NCI-H2081 (cell line): ENCODE results near the gene BTBD19.
"Not testable (repeated sequence)": the region's sequence is repeated elsewhere in the genome, so short reads cannot be mapped to it uniquely, and the experiment has no call there.

Experiments
- DNase-seq, 2 experiments: peaks; one replicate each; lab custom pipeline; 2025; lab: John Stamatoyannopoulos, UW

The BTBD19 gene

GRCh38 chr1:44808938-44809917 is 905 bp downstream of the BTBD19 start:
- DNase-seq = no peak

GRCh38 chr1:44810101-44810761 is 1.9 kb downstream of the BTBD19 start:
- DNase-seq = peak; percentile 53 to 75

DNA sequence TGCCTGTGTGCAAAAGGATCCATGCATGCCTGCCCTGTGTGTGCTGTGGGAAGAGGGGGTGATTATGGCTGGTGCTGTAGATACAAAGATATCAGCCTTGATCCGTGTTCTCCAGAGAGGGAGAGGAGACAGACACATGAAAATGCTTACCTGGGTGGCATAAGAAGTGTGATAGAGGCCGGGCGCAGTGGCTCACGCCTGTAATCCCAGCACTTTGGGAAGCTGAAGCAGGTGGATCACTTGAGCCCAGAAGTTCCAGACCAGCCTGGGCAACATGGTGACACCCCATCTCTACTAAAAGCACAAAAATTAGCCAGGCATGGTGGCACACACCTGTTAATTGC is 2.4 kb downstream of the BTBD19 start:
- not testable (repeated sequence) for DNase-seq

DNA sequence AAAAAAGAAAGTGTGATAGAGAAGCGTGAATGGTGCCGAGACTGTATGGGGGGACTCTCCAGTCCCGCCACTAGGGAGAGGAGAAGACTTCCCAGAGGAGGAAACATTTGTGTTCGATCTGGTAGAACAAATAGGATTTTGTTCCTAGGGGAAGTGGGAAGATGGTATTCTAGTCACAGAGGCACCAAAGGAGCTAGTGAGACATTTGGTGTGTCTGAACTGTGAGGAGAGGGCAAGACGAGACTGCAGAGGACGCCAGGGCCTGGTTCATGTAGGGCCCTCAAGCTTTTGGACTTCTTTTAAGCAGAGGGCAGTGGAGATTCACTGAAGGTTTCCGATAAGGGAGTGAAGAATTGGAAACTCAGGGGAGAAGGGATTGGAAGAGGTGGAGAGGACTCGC is 2.9 kb downstream of the BTBD19 start:
- no peak for DNase-seq

DNA sequence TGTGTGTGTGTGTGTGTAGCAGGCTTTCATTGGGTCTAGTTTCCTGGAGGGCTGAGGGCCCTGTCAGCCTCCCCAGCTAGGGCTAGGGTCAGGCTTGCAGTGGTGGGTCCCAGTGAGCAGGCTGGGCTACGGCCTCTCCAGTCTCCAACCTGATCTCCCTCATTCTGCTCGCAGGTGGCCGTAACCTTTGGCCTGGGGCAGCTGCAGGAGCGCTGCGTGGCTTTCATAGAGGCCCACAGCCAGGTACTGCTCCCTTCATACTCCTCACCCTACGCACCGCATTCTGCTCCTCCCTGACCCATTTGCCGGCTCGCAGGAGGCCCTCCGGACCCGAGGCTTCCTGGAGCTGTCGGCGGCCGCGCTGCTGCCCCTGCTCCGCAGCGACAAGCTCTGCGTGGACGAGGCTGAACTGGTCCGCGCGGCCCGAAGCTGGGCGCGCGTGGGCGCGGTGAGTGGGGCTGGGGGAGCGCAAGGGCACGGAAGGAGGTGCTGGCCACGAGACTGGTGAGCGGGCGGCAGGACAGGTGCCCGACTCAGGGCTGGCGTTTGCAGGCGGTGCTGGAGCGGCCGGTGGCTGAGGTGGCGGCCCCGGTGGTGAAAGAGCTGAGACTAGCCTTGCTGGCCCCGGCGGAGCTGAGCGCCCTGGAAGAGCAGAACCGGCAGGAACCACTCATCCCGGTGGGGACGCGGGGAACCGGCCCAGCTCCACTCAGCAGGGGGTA is 4.7 kb downstream of the BTBD19 start:
- DNase-seq = no peak

- DNase-seq = not testable (repeated sequence)
Observed at GRCh38 chr1:44815926-44816325, 7.6 kb downstream of the BTBD19 start.

GRCh38 chr1:44817307-44817706 is 9.0 kb downstream of the BTBD19 start:
- DNase-seq = no peak

- DNase-seq = no peak
Observed at GRCh38 chr1:44817771-44818495, 9.6 kb downstream of the BTBD19 start.

DNA sequence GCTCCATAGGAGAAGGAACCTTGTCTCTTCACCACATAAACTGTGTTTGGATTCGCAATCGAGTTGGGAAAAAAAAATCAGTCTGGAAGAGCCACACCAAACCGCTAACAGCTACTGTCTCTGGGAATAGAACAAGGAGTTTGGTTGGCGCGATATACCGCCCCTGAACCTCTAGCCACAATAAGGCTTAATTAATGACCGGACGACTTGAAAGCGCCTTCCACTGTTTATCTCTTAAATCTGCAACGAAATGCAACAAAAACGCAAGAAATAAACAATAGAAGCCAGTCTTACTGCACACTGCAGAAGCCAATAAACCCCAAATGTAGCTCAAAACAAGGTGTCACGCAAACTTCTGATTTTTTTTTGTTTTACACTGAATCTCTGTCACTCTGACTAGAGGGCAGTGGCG is 10.9 kb downstream of the BTBD19 start:
- no peak for DNase-seq

DNA sequence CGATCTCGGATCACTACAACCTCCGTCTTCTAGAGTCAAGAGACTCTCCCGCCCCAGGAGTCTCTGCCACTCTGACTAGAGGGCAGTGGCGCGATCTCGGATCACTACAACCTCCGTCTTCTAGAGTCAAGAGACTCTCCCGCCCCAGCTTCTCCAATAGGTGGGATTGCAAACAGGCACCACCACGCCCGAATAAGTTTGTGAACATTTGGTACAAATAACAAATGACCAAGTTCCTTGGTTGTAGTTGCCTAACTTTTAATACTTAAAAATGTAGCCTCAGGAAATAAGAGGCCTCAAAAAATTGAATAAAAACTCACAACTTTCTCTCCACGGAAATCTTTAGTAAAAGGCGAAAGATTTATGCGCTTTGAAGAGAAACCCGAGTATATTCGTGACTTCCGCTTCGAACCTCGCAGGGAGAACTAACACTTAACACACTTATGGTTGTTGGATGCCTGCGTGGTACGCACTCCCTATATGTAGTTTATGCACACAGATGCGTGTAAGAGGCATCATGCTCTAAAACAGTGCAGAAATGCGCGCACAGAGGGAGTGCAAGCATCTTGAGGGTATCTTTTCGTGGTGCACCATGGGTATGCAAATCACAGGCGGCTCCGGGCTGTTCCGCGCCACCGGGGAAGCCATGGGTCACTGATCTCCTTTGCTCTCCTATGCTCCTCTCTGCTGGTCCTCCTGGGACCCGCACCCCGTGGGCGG is 11.4 kb downstream of the BTBD19 start:
- DNase-seq = no peak

GRCh38 chr1:44820328-44821239 is 12.3 kb downstream of the BTBD19 start:
- DNase-seq = no peak

DNA sequence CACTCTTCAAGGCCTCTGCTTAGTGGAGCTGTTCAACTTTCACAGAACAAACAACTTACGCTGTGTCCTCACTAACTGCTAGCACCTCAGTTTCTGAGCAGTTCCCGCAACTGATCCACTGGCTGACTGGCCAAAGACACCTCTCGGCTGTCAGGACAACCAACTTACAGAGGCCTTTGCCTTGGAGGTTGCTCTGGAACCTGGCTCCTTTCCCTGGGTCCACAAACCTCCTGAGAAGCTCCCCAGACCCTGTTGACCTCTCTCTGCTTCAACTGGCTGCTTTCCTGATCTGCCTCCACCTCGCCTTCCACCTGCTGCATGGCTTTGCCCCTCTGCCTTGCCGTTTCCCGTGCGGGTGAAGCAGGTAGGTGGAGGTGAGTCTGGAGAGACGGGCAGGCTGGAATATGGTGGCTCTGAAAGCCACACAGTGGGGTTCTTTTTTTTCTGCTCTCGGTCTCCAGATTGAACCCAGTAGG is 13.0 kb downstream of the BTBD19 start:
- no peak for DNase-seq

GRCh38 chr1:44822131-44822701 is 13.9 kb downstream of the BTBD19 start:
- DNase-seq = no peak

- DNase-seq = no peak
Observed at GRCh38 chr1:44822981-44823451, 14.7 kb downstream of the BTBD19 start.

DNA sequence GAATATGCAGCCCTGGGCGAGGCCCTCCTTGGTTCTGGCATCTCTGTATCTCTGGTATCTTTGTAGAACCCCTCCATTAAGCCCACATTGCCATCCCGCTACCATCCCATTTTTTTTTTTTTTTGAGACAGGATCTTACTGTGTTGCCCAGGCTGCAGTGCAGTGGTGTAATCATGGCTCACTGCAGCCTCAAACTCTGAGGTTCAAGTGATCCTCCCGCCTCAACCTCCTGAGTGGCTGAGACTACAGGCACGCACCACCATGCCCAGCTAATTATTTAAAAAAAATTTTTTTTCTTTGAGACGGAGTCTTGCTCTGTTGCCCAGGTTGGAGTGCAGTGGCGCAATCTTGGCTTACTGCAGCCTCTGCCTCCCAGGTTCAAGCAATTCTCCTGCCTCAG is 16.1 kb downstream of the BTBD19 start:
- DNase-seq = not testable (repeated sequence)

DNA sequence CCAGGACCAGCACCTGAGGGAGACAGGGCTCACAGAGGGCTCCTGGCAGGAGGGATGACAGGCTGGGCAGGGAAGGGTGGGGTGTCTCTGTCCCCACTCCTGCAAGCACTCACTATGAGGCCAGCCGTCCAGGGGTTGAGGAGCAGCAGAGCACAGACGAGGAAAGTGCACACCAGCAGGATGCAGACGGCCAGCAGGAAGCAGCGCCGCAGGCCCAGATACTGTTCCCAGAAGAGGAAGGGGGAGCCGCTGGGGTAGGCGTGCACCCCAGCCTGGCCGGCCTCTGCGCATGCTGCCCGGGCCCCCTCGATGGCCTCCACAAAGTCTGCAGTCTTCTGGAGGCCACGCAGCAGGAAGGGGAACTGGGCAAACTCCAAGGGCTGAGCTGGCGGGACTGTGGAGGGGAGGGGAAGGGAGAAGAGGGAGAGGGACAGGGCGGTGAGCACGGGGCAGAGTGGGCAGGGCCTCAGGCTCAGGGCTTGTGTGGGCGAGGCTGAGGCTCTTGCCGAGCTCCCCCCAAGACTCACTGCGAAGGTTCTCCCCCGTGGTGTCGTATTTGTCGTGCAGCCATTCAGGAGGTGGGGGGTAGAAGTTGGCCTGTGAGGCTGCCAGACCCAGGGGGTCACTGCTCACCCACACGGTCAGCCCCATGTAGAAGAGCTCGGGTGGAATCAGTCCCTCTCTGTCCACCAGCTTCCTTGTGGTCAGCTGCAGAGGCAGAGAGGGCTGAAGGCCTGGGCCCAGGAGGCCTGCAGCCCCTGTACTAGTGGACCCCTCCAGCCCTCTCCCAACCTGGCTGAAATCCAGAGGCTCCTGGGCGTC is 18.3 kb downstream of the BTBD19 start:
- DNase-seq = no peak

DNA sequence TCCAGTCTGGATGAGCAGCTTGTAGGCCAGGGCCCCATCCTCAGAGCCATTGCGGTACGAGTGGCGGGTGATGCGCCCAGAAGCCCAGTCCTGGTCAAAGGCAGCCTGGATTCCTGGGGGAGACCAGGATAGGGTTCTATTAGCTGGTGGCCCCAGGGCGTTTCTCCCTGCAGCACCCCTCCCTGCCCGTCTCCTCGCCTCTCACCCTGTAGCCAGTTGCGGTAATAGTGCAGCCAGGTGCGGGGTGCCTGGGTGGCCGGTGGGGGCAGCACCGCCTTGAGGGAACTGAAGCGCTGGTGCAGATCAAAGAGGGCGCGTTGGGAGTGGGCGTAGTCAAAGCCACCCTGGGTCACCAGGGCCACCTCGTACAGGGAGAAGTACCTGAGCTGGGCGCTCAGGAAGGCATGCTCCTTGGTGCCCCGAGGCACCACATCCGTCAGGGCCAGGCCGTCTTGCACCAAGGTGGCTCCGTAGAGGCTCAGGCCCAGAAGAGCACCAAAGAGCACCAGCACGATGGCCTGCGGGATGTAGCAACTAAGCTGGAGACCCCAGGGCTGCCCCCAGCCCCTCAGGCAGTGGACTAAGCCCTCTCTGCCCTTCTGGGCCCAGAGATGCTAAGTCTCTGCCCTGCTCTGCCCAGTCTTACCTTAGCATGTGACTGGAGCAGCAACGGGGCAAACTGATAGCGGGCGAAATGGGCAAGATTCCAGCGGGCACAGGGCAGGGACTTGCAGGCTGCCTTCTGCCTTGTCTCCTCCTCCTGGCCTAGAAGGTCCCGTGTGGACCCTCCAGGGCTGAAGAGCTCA is 19.1 kb downstream of the BTBD19 start:
- DNase-seq = no peak
